Measurements from ENCODE around the gene KATNBL1. TPM values are rescaled to one million over a fixed set of nuclear protein-coding genes. Genes with fewer than 3 reads are reported as not detected.

The KATNBL1 gene
- polyA plus RNA-seq, 4 donors: 8.6 to 40.3 (median 13.8) TPM

GRCh38 chr15:34242331-34242710, 32.4 kb upstream of the KATNBL1 start:
- no peak for FAIRE-seq
- WGBS, 3 donors: 80 to 86% (median 86%) methylated on average over 4 of the region's 4 CpGs
- Histone ChIP-seq H3K9me3 (ENCODE audit: control insufficient read depth in 2 of 2, insufficient read depth in 1 of 2, low read depth in 1 of 2, low read length in 1 of 2) (no peaks in the 10 kb centered on the region), H3K4me1 (ENCODE audit: control insufficient read depth in 3 of 3, insufficient read depth in 2 of 3, low read depth in 1 of 3, low read length in 2 of 3) (no peaks in the 10 kb centered on the region), H3K27me3 (ENCODE audit: control insufficient read depth in 3 of 3, insufficient read depth in 3 of 3, low read length in 3 of 3) (no peaks in the 10 kb centered on the region), H3K27ac (ENCODE audit: low read depth in 1 of 3, low read length in 2 of 3) (no peak overlapping the region), H3K36me3 (ENCODE audit: control insufficient read depth in 3 of 3, insufficient read depth in 2 of 3, low read depth in 1 of 3, low read length in 3 of 3) (peaks cover 6 to 18% (median 9%) of the 10 kb centered on the region in 3 donors), H3K4me3 (ENCODE audit: low read depth in 1 of 3, low read length in 3 of 3) (no peak overlapping the region)
- no peak for DNase-seq

GRCh38 chr15:34241376-34242330, 31.8 kb upstream of the KATNBL1 start:
- DNase-seq: peak; percentile 49 to 57
- FAIRE-seq: peak; percentile 73
- 54 to 63% (median 62%) methylated on average over 1 of the region's 1 CpG for WGBS, 3 donors

GRCh38 chr15:34240537-34240936, 30.6 kb upstream of the KATNBL1 start:
- WGBS, 3 donors: 74 to 86% (median 86%) methylated on average over 3 of the region's 3 CpGs
- FAIRE-seq (no peak), DNase-seq (no peak)
- H3K36me3 ChIP-seq (ENCODE audit: control insufficient read depth in 3 of 3, insufficient read depth in 2 of 3, low read depth in 1 of 3, low read length in 3 of 3): peaks cover 8 to 24% (median 14%) of the 10 kb centered on the region in 3 donors
- no peaks in the 10 kb centered on the region for H3K9me3 ChIP-seq (ENCODE audit: control insufficient read depth in 2 of 2, insufficient read depth in 1 of 2, low read depth in 1 of 2, low read length in 1 of 2)
- H3K27me3 ChIP-seq (ENCODE audit: control insufficient read depth in 3 of 3, insufficient read depth in 3 of 3, low read length in 3 of 3): no peaks in the 10 kb centered on the region
- H3K4me1 ChIP-seq (ENCODE audit: control insufficient read depth in 3 of 3, insufficient read depth in 2 of 3, low read depth in 1 of 3, low read length in 2 of 3): no peaks in the 10 kb centered on the region
- H3K4me3 ChIP-seq (ENCODE audit: low read depth in 1 of 3, low read length in 3 of 3): no peak overlapping the region
- H3K27ac ChIP-seq (ENCODE audit: low read depth in 1 of 3, low read length in 2 of 3): no peak overlapping the region

More at GRCh38 chr15:34241376-34242330, 31.8 kb upstream of the KATNBL1 start:
- Histone ChIP-seq H3K36me3 (ENCODE audit: control insufficient read depth in 3 of 3, insufficient read depth in 2 of 3, low read depth in 1 of 3, low read length in 3 of 3) (peaks cover 8 to 18% (median 8%) of the 10 kb centered on the region in 3 donors), H3K4me1 (ENCODE audit: control insufficient read depth in 3 of 3, insufficient read depth in 2 of 3, low read depth in 1 of 3, low read length in 2 of 3) (no peaks in the 10 kb centered on the region), H3K9me3 (ENCODE audit: control insufficient read depth in 2 of 2, insufficient read depth in 1 of 2, low read depth in 1 of 2, low read length in 1 of 2) (no peaks in the 10 kb centered on the region), H3K4me3 (ENCODE audit: low read depth in 1 of 3, low read length in 3 of 3) (no peak overlapping the region), H3K27me3 (ENCODE audit: control insufficient read depth in 3 of 3, insufficient read depth in 3 of 3, low read length in 3 of 3) (no peaks in the 10 kb centered on the region), H3K27ac (ENCODE audit: low read depth in 1 of 3, low read length in 2 of 3) (no peak overlapping the region)

GRCh38 chr15:34239151-34239808, 29.4 kb upstream of the KATNBL1 start:
- WGBS, 3 donors: 79 to 86% (median 84%) methylated on average over 4 of the region's 4 CpGs
- Histone ChIP-seq H3K36me3 (ENCODE audit: control insufficient read depth in 3 of 3, insufficient read depth in 2 of 3, low read depth in 1 of 3, low read length in 3 of 3) (peaks cover 5 to 20% (median 14%) of the 10 kb centered on the region in 3 donors), H3K4me3 (ENCODE audit: low read depth in 1 of 3, low read length in 3 of 3) (no peak overlapping the region), H3K4me1 (ENCODE audit: control insufficient read depth in 3 of 3, insufficient read depth in 2 of 3, low read depth in 1 of 3, low read length in 2 of 3) (no peaks in the 10 kb centered on the region), H3K27me3 (ENCODE audit: control insufficient read depth in 3 of 3, insufficient read depth in 3 of 3, low read length in 3 of 3) (no peaks in the 10 kb centered on the region), H3K27ac (ENCODE audit: low read depth in 1 of 3, low read length in 2 of 3) (no peak overlapping the region), H3K9me3 (ENCODE audit: control insufficient read depth in 2 of 2, insufficient read depth in 1 of 2, low read depth in 1 of 2, low read length in 1 of 2) (no peaks in the 10 kb centered on the region)
- DNase-seq: no peak
- no peak for FAIRE-seq

GRCh38 chr15:34233614-34234013, 23.7 kb upstream of the KATNBL1 start:
- no peak for FAIRE-seq
- no peaks in the 10 kb centered on the region for H3K4me1 ChIP-seq (ENCODE audit: control insufficient read depth in 3 of 3, insufficient read depth in 2 of 3, low read depth in 1 of 3, low read length in 2 of 3)
- H3K27me3 ChIP-seq (ENCODE audit: control insufficient read depth in 3 of 3, insufficient read depth in 3 of 3, low read length in 3 of 3): no peaks in the 10 kb centered on the region
- peaks cover 3 to 20% (median 18%) of the 10 kb centered on the region in 3 donors for H3K36me3 ChIP-seq (ENCODE audit: control insufficient read depth in 3 of 3, insufficient read depth in 2 of 3, low read depth in 1 of 3, low read length in 3 of 3)
- no peak for DNase-seq
- 82 to 90% (median 85%) methylated on average over 6 of the region's 6 CpGs for WGBS, 3 donors
- H3K4me3 ChIP-seq (ENCODE audit: low read depth in 1 of 3, low read length in 3 of 3): no peak overlapping the region
- H3K9me3 ChIP-seq (ENCODE audit: control insufficient read depth in 2 of 2, insufficient read depth in 1 of 2, low read depth in 1 of 2, low read length in 1 of 2): no peaks in the 10 kb centered on the region
- no peak overlapping the region for H3K27ac ChIP-seq (ENCODE audit: low read depth in 1 of 3, low read length in 2 of 3)

- Histone ChIP-seq H3K36me3 (ENCODE audit: control insufficient read depth in 3 of 3, insufficient read depth in 2 of 3, low read depth in 1 of 3, low read length in 3 of 3) (peaks cover 2 to 14% (median 2%) of the 10 kb centered on the region in 3 donors), H3K4me3 (ENCODE audit: low read depth in 1 of 3, low read length in 3 of 3) (peak overlapping the region; percentile 75 to 89 (median 78)), H3K27me3 (ENCODE audit: control insufficient read depth in 3 of 3, insufficient read depth in 3 of 3, low read length in 3 of 3) (no peaks in the 10 kb centered on the region), H3K27ac (ENCODE audit: low read depth in 1 of 3, low read length in 2 of 3) (peak overlapping the region; percentile 85 to 93 (median 92)), H3K9me3 (ENCODE audit: control insufficient read depth in 2 of 2, insufficient read depth in 1 of 2, low read depth in 1 of 2, low read length in 1 of 2) (no peaks in the 10 kb centered on the region), H3K4me1 (ENCODE audit: control insufficient read depth in 3 of 3, insufficient read depth in 2 of 3, low read depth in 1 of 3, low read length in 2 of 3) (no peaks in the 10 kb centered on the region)
- no peak for FAIRE-seq
- WGBS, 3 donors: 34 to 46% (median 40%) methylated on average over 24 of the region's 24 CpGs
- peak; percentile 24 to 45 for DNase-seq
Measured at GRCh38 chr15:34223904-34224596, 14.2 kb upstream of the KATNBL1 start.

GRCh38 chr15:34217587-34218225, 7.8 kb upstream of the KATNBL1 start:
- no peaks in the 10 kb centered on the region for H3K9me3 ChIP-seq (ENCODE audit: control insufficient read depth in 2 of 2, insufficient read depth in 1 of 2, low read depth in 1 of 2, low read length in 1 of 2)
- 77 to 86% (median 78%) methylated on average over 7 of the region's 7 CpGs for WGBS, 3 donors
- peaks cover 0 to 6% (median 0%) of the 10 kb centered on the region in 3 donors for H3K27me3 ChIP-seq (ENCODE audit: control insufficient read depth in 3 of 3, insufficient read depth in 3 of 3, low read length in 3 of 3)
- FAIRE-seq: no peak
- no peak overlapping the region for H3K4me3 ChIP-seq (ENCODE audit: low read depth in 1 of 3, low read length in 3 of 3)
- no peak overlapping the region for H3K27ac ChIP-seq (ENCODE audit: low read depth in 1 of 3, low read length in 2 of 3)
- H3K4me1 ChIP-seq (ENCODE audit: control insufficient read depth in 3 of 3, insufficient read depth in 2 of 3, low read depth in 1 of 3, low read length in 2 of 3): no peaks in the 10 kb centered on the region
- H3K36me3 ChIP-seq (ENCODE audit: control insufficient read depth in 3 of 3, insufficient read depth in 2 of 3, low read depth in 1 of 3, low read length in 3 of 3): no peaks in the 10 kb centered on the region
- DNase-seq: no peak
